GM12878 (cell line): ENCODE data around the gene BLOC1S3. TPM values are rescaled to one million over a fixed set of nuclear protein-coding genes. Genes with fewer than 3 reads are reported as not detected.

Experiments used
- ATAC-seq: fragments of 200-7000 bp; cut with Tn5 transposase; 3 replicates; pipeline ENCODE4 v1.9.1; 2020; ENCODE audit warnings: mild to moderate bottlenecking, moderate library complexity
- Bru-seq: library from RNA; stranded (reverse); fragments of 400-500 nt; gene quantifications from one replicate; lab custom pipeline; 2021; lab: Mats Ljungman, UMichigan
- BruChase-seq, 2 experiments: library from RNA; stranded (reverse); fragments of 400-500 nt; gene quantifications; one replicate each; lab custom pipeline; 2021; lab: Mats Ljungman, UMichigan
- BruUV-seq: library from RNA; stranded (reverse); fragments of 400-500 nt; replicated peaks from 2 replicates; lab custom pipeline; 2021; lab: Mats Ljungman, UMichigan
- CTCF ChIA-PET: fragments of 300-600 bp; sonication (Branson Sonifier 250); formaldehyde crosslinking; extraction: SDS; loops from one replicate; lab custom pipeline; 2021; ENCODE audit warnings: inconsistent platforms; lab: Yijun Ruan, JAX
- POLR2A ChIA-PET: fragments of 350-600 bp; formaldehyde crosslinking; extraction: SDS; loops from one replicate; lab custom pipeline; 2021; ENCODE audit warnings: inconsistent platforms; lab: Charles Lee
- RAD21 ChIA-PET: fragments of 300-600 bp; sonication (Branson Sonifier 250); formaldehyde crosslinking; loops from one replicate; lab custom pipeline; 2023; ENCODE audit warnings: antibody characterized with exemption; ENCODE audit not compliant: unreplicated experiment; lab: Charles Lee
- SMC1A ChIA-PET: fragments of 300-600 bp; sonication (Branson Sonifier 250); formaldehyde crosslinking; loops from one replicate; lab custom pipeline; 2023; ENCODE audit not compliant: unreplicated experiment, uncharacterized antibody; lab: Charles Lee
- DNase-seq: peaks from one replicate; pipeline ENCODE4 v3.0.0-alpha.2; 2011; ENCODE audit warnings: low read depth, low spot score
- FAIRE-seq: peaks from 3 replicates; lab custom pipeline; 2011; peaks lifted over from hg19 to GRCh38; lab: Jason Lieb, UNC
- H2AFZ ChIP-seq: 2 replicates; pipeline ENCODE4 v1.6.0; 2011; ENCODE audit warnings: low read depth, low read length, control low read depth; ENCODE audit not compliant: control insufficient read depth
- H3K27ac ChIP-seq: 2 replicates; pipeline ENCODE4 v1.5.1; 2011; ENCODE audit warnings: control low read depth; ENCODE audit not compliant: control insufficient read depth, insufficient read depth
- H3K27me3 ChIP-seq, 2 experiments: replicated peaks in 1 of 2; 2 replicates each; pipeline versions ENCODE4 v1.6.0 to v1.6.1; 2011; ENCODE audit warnings: low read length in 1 of 2; ENCODE audit not compliant: control insufficient read depth in 2 of 2, insufficient read depth in 2 of 2
- H3K36me3 ChIP-seq, 2 experiments: 2 replicates each; pipeline ENCODE4 v1.5.1; 2011; ENCODE audit warnings: low read length in 1 of 2; ENCODE audit not compliant: control insufficient read depth in 2 of 2, insufficient read depth in 2 of 2
- H3K4me1 ChIP-seq: 2 replicates; pipeline ENCODE4 v1.6.1; 2011; ENCODE audit warnings: mild to moderate bottlenecking, low read length, moderate library complexity, mixed read lengths; ENCODE audit not compliant: control insufficient read depth, insufficient read depth
- H3K4me2 ChIP-seq: 2 replicates; pipeline ENCODE4 v1.6.0; 2011; ENCODE audit warnings: control low read depth; ENCODE audit not compliant: control insufficient read depth, insufficient read depth
- H3K4me3 ChIP-seq: fragments of 200-600 bp; sonication (generic); 2 replicates; pipeline ENCODE4 v1.5.1; 2016
- H3K79me2 ChIP-seq: 2 replicates; pipeline ENCODE4 v1.6.0; 2011; ENCODE audit warnings: low read length; ENCODE audit not compliant: control insufficient read depth, insufficient read depth
- H3K9ac ChIP-seq: 2 replicates; pipeline ENCODE4 v1.8.0; 2011; ENCODE audit warnings: low read length, control low read depth, mixed read lengths; ENCODE audit not compliant: control insufficient read depth, insufficient read depth
- H3K9me3 ChIP-seq: replicated peaks from 3 replicates; pipeline ENCODE4 v1.5.1; 2011; ENCODE audit warnings: mild to moderate bottlenecking, low read length; ENCODE audit not compliant: control insufficient read depth, insufficient read depth
- H4K20me1 ChIP-seq: 2 replicates; pipeline ENCODE4 v1.6.0; 2011; ENCODE audit not compliant: control insufficient read depth, insufficient read depth
- BMI1 ChIP-seq: fragments of 450-650 bp; IDR thresholded peaks from 2 replicates; pipeline ENCODE4 v1.6.1; 2016; ENCODE audit warnings: mild to moderate bottlenecking, moderate library complexity, borderline replicate concordance
- ELK1 ChIP-seq: IDR thresholded peaks from 2 replicates; pipeline ENCODE4 v1.6.1; 2012; ENCODE audit warnings: low read depth, low read length, improper control_type of control experiment
- EZH2 ChIP-seq: IDR thresholded peaks from 2 replicates; pipeline ENCODE4 v1.6.1; 2012; ENCODE audit warnings: low read depth, mild to moderate bottlenecking, control low read depth, inconsistent platforms, low read length, borderline replicate concordance; ENCODE audit not compliant: control insufficient read depth
- IKZF2 ChIP-seq, 2 experiments: fragments of 450-650 bp; IDR thresholded peaks; 2 replicates each; pipeline ENCODE4 v1.6.1; 2017; ENCODE audit warnings: mild to moderate bottlenecking in 2 of 2, moderate library complexity in 2 of 2
- MTA3 ChIP-seq: IDR thresholded peaks from 2 replicates; pipeline ENCODE4 v1.6.1; 2012; ENCODE audit warnings: low read length, inconsistent platforms, borderline replicate concordance
- NFIC ChIP-seq: IDR thresholded peaks from 2 replicates; pipeline ENCODE4 v1.6.1; 2012; ENCODE audit warnings: low read depth, mild to moderate bottlenecking, inconsistent platforms, low read length, moderate library complexity
- NFXL1 ChIP-seq: fragments of 450-650 bp; IDR thresholded peaks from 2 replicates; pipeline ENCODE4 v1.6.1; 2017; ENCODE audit warnings: antibody characterized with exemption, mild to moderate bottlenecking, borderline replicate concordance
- RAD21 ChIP-seq: IDR thresholded peaks from 2 replicates; pipeline ENCODE4 v1.6.1; 2011; ENCODE audit warnings: mild to moderate bottlenecking, low read depth, low read length, moderate library complexity; ENCODE audit not compliant: insufficient read depth
- RAD51 ChIP-seq: fragments of 450-650 bp; IDR thresholded peaks from 2 replicates; pipeline ENCODE4 v1.6.1; 2016; ENCODE audit warnings: moderate library complexity, mild to moderate bottlenecking, inconsistent platforms
- SIX5 ChIP-seq: IDR thresholded peaks from 2 replicates; pipeline ENCODE4 v1.6.1; 2011; ENCODE audit warnings: mild to moderate bottlenecking, low read depth, low read length, moderate library complexity; ENCODE audit not compliant: severe bottlenecking
- SMARCA5 ChIP-seq: fragments of 450-650 bp; IDR thresholded peaks from 2 replicates; pipeline ENCODE4 v1.6.1; 2017; ENCODE audit warnings: mild to moderate bottlenecking
- SPI1 ChIP-seq: IDR thresholded peaks from 2 replicates; pipeline ENCODE4 v1.6.1; 2011; ENCODE audit warnings: low read depth, mild to moderate bottlenecking, low read length, moderate library complexity, borderline replicate concordance; ENCODE audit not compliant: insufficient read depth
- STAT1 ChIP-seq: fragments of 450-650 bp; conservative IDR thresholded peaks from 2 replicates; pipeline ENCODE4 v1.6.1; 2014; ENCODE audit warnings: antibody characterized with exemption, mild to moderate bottlenecking
- TCF7 ChIP-seq: IDR thresholded peaks from 2 replicates; pipeline ENCODE4 v1.6.1; 2014; ENCODE audit warnings: antibody characterized with exemption, borderline replicate concordance
- ZBED1 ChIP-seq: IDR thresholded peaks from 2 replicates; pipeline ENCODE4 v1.6.1; 2016; ENCODE audit warnings: borderline replicate concordance
- ZBTB33 ChIP-seq: fragments of 450-650 bp; IDR thresholded peaks from 2 replicates; pipeline ENCODE4 v1.6.1; 2017; ENCODE audit warnings: mild to moderate bottlenecking
- ZNF24 ChIP-seq: fragments of 450-650 bp; IDR thresholded peaks from 2 replicates; pipeline ENCODE4 v1.6.1; 2017; ENCODE audit warnings: antibody characterized with exemption, mild to moderate bottlenecking
- WGBS: methylation state at CpG from one replicate; pipeline ENCODE4 v1.1.6; 2016; ENCODE audit warnings: low lambda C conversion rate; ENCODE audit not compliant: insufficient replicate concordance, insufficient coverage; ENCODE audit errors: missing lambda C conversion rate; 5-methylcytosine and 5-hydroxymethylcytosine counted together
- in situ Hi-C: fragments of 300-500 bp; cut with MboI; formaldehyde crosslinking; loops from 9 replicates; pipeline ENCODE4 v1.14.3; 2018; ENCODE audit warnings: mixed read lengths
- intact Hi-C: fragments of 100-400 bp; cut with micrococcal nuclease; formaldehyde crosslinking; loops from one replicate; pipeline ENCODE4 v1.14.2; 2022; ENCODE audit not compliant: unreplicated experiment
- long read RNA-seq, 2 experiments: library from polyadenylated mRNA; unstranded; transcript quantifications; one replicate each; pipeline ENCODE4 v2.0.0, GENCODE V29; 2019 to 2020
- polyA minus RNA-seq, 3 experiments: library from RNA; depleted of rRNA, polyadenylated mRNA; stranded (reverse); fragments of >200 nt; gene quantifications; 2 replicates each; pipeline ENCODE4 v1.2.3, GENCODE V29; 2011
- polyA plus RNA-seq, 11 experiments: library from polyadenylated mRNA; depleted of rRNA in 4 of 11; unstranded in 6 of 11; stranded (reverse) in 5 of 11; fragments of >200 nt; fragmentation: Nextera tagmentation in 4 of 11; fragmentation: Illumina TruSeq in 1 of 11; extraction: Ambion mirVana in 4 of 11; extraction: Trizol in 1 of 11; gene quantifications; 1 replicate in 1 of 11; 2 replicates in 10 of 11; pipeline versions ENCODE4 v1.2.1 to v1.2.3, GENCODE V29; 2011 to 2016; ENCODE audit warnings: inconsistent platforms in 2 of 11, missing spikeins in 2 of 11, low read depth in 1 of 11
- total RNA-seq, 4 experiments: library from RNA; depleted of rRNA in 3 of 4; stranded (reverse); fragments of >200 nt in 3 of 4; fragmentation: Illumina TruSeq in 1 of 4; extraction: Trizol in 1 of 4; gene quantifications; 2 replicates each; pipeline versions ENCODE4 v1.2.1 to v1.2.3, GENCODE V29; 2013 to 2021

BLOC1S3 gene
- total RNA-seq (2013; cell fraction: nucleolus; rRNA removed) = 8.3 and 8.9 TPM in 2 replicates
- 4.2 and 4.4 TPM in 2 replicates for total RNA-seq (2014; rRNA removed)
- 3.6 and 4.1 TPM in 2 replicates for total RNA-seq (2014; rRNA removed; fragmentation: Illumina TruSeq; extraction: Trizol)
- 17.0 and 18.3 TPM in 2 replicates for total RNA-seq (2021)
- 4.9 TPM for polyA plus RNA-seq (2011; ENCODE audit: low read depth)
- 4.5 and 10.0 TPM in 2 replicates for polyA plus RNA-seq (2011; rRNA removed)
- polyA plus RNA-seq (2011; cell fraction: cytosol; rRNA removed) = 10.0 and 11.6 TPM in 2 replicates
- polyA plus RNA-seq (2011; cell fraction: nucleus; rRNA removed) = 6.6 and 7.7 TPM in 2 replicates
- 9.9 and 10.1 TPM in 2 replicates for polyA plus RNA-seq (2012)
- 8.0 and 9.3 TPM in 2 replicates for polyA plus RNA-seq (2014; fragmentation: Illumina TruSeq; extraction: Trizol)
- 10 to 100 TPM; 10.0 to 14.5 TPM for polyA plus RNA-seq (2014; fragmentation: Nextera tagmentation; extraction: Ambion mirVana)
- polyA plus RNA-seq (2014; rRNA removed) = 10.8 and 14.9 TPM in 2 replicates
- polyA plus RNA-seq (2016; fragmentation: Nextera tagmentation; extraction: Ambion mirVana) = 10 to 100 TPM; 14.7 to 15.0 TPM
- 11.9 and 15.3 TPM in 2 replicates for polyA minus RNA-seq (2011; rRNA and poly(A)+ RNA removed)
- 6.5 and 6.9 TPM in 2 replicates for polyA minus RNA-seq (2011; cell fraction: cytosol; rRNA and poly(A)+ RNA removed)
- polyA minus RNA-seq (2011; cell fraction: nucleus; rRNA and poly(A)+ RNA removed) = 4.2 and 7.9 TPM in 2 replicates
- Bru-seq, nascent RNA = percentile 77 among the genes with signal in this experiment
- BruChase-seq, experiment 1, labeled RNA remaining after a 6-hour chase = percentile 67 among the genes with signal in this experiment
- BruChase-seq, experiment 2, labeled RNA remaining after a 2-hour chase = percentile 87 among the genes with signal in this experiment
- long read RNA-seq, experiment 1 = 0 reads
- long read RNA-seq, experiment 2 = 0 reads

GRCh38 chr19:45178262-45179071 lies at the start of gene BLOC1S3:
BLOC1S3 (plus strand) TSS chr19:45178784; CDS start chr19:45179297, 513 bp downstream.
- H4K20me1 ChIP-seq = no peaks in the 10 kb centered on the region
- peaks cover 39% of the 10 kb centered on the region for H3K79me2 ChIP-seq
- ATAC-seq (peak; percentile 89), FAIRE-seq (peak; percentile 100), DNase-seq (peak; percentile 100)
- H3K9me3 ChIP-seq = no peaks in the 10 kb centered on the region
- peak within 1 kb of the TSS; percentile 78 for H2AFZ ChIP-seq
- peaks cover 0 to 6% of the 10 kb centered on the region in 2 experiments; a peak in 2 of 4 replicates for H3K36me3 ChIP-seq
- BruUV-seq = no TSS peak
- H3K4me2 ChIP-seq = peak within 1 kb of the TSS; percentile 88
- in situ Hi-C loops (no loop called here), intact Hi-C loops (loop anchor here (5.0 kb wide), 2 partner anchors 86 to 101 kb away; partner anchors contain the start of genes GEMIN7, PPP1R37 and ZNF296)
- under 1% methylated on average over 51 of the region's 51 CpGs for WGBS
- H3K9ac ChIP-seq = peak within 1 kb of the TSS; percentile 81
- no peaks in the 10 kb centered on the region for H3K27me3 ChIP-seq
- CTCF ChIA-PET = interaction anchor here (0.5 to 2.9 kb wide), 19 partner anchors 9 to 395 kb away, joined by 3 to 19 read pairs (median 5); partner anchors contain the start of genes CLASRP and PPP1R37
- peaks cover 25% of the 10 kb centered on the region for H3K4me1 ChIP-seq
- POLR2A ChIA-PET = interaction anchor here (0.5 to 3.8 kb wide), 21 partner anchors 9 to 514 kb away, joined by 3 to 33 read pairs (median 5); partner anchors contain the start of genes CLASRP, CLPTM1, PPP1R37 and QPCTL
- H3K4me3 ChIP-seq = peak within 1 kb of the TSS; percentile 96
- peak within 1 kb of the TSS; percentile 79 for H3K27ac ChIP-seq
- SMC1A ChIA-PET = interaction anchor here (0.7 to 2.9 kb wide), 11 partner anchors 9 to 300 kb away, joined by 3 to 17 read pairs (median 4); partner anchors contain the start of gene PPP1R37
- RAD21 ChIA-PET = interaction anchor here (0.6 to 2.5 kb wide), 23 partner anchors 9 to 704 kb away, joined by 3 to 21 read pairs (median 4); partner anchors contain the start of genes PPP1R37, RELB and TOMM40
- TF ChIP-seq SPI1 (no peak; the same call in 1 of the 2 replicates), ZBED1 (no peak), ZNF24 (no peak), ELK1 (0 out of 2 replicates have a peak, but pooled peaks have one; percentile 68), MTA3 (no peak), RAD21 (no peak), NFIC (no peak), BMI1 (no peak), SIX5 (peak; percentile 24), SMARCA5 (no peak), EZH2 (no peak), STAT1 (no peak), ZBTB33 (no peak), NFXL1 (no peak), RAD51 (peak; percentile 99), IKZF2 (IDR thresholded peaks at IDR 0.05) (no peak), TCF7 (no peak)
